Measurements from ENCODE around the gene CCRL2. TPM values are rescaled to one million over a fixed set of nuclear protein-coding genes. Genes with fewer than 3 reads are reported as not detected.

CCRL2 gene
- total and polyA plus RNA-seq, 9 of the 15 experiments (the other 6 are each of a cell fraction or from before 2014, with no cell fraction given): 3.4 to 5.7 (median 4.0) TPM

DNA sequence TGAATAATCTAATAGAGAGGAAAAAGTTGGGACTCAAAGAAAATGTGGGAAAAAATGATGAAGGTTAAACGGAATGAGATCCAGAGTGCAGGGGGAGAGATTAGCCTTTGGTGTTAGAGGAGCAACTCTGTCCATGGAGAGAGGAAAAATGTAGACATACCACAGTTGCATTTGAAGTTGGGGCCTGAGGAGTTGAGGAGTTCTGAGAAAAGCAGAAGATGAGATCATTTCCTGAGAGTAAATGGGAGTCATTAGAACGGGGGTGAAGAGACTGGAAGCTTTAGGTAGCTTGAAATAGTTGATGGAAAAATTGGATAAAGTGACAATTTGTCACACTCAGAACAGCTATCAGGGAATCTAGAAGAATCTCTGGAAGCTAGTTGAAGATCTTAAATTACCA, 7.5 kb upstream of the CCRL2 start (continued):
- TF ChIP-seq, protein P1, sequence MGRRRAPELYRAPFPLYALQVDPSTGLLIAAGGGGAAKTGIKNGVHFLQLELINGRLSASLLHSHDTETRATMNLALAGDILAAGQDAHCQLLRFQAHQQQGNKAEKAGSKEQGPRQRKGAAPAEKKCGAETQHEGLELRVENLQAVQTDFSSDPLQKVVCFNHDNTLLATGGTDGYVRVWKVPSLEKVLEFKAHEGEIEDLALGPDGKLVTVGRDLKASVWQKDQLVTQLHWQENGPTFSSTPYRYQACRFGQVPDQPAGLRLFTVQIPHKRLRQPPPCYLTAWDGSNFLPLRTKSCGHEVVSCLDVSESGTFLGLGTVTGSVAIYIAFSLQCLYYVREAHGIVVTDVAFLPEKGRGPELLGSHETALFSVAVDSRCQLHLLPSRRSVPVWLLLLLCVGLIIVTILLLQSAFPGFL (CRISPR knock-in tag; IDR thresholded peaks at IDR 0.05): no peak
- TF ChIP-seq, protein P2, sequence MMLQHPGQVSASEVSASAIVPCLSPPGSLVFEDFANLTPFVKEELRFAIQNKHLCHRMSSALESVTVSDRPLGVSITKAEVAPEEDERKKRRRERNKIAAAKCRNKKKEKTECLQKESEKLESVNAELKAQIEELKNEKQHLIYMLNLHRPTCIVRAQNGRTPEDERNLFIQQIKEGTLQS (IDR thresholded peaks at IDR 0.05): peak; percentile 75
- TF ChIP-seq, protein P2 (CRISPR knock-in tag; conservative IDR thresholded peaks at IDR 0.05): no peak
- TF ChIP-seq CBX8 (IDR thresholded peaks at IDR 0.05; ENCODE audit: borderline replicate concordance, extremely low read depth, low read depth, low read length, poor library complexity, severe bottlenecking) (no peak), CXXC5 (CRISPR knock-in tag; IDR thresholded peaks at IDR 0.05) (no peak), ETV1 (tag; conservative IDR thresholded peaks at IDR 0.05; ENCODE audit: low read depth) (peak; percentile 76), KLF6 (CRISPR knock-in tag; IDR thresholded peaks at IDR 0.05; ENCODE audit: borderline replicate concordance) (no peak), RAD21 (CRISPR knock-in tag; conservative IDR thresholded peaks at IDR 0.05 in 1 of 2, IDR thresholded peaks at IDR 0.05 in 1 of 2) (no peak), ZNF354B (CRISPR knock-in tag; IDR thresholded peaks at IDR 0.05) (no peak), GTF2A2 (tag; IDR thresholded peaks at IDR 0.05) (no peak), POU5F1 (IDR thresholded peaks at IDR 0.05; ENCODE audit: borderline replicate concordance, low read depth, low read length, partially characterized antibody) (no peak), HMGN3 (IDR thresholded peaks at IDR 0.05; ENCODE audit: borderline replicate concordance, extremely low read depth, insufficient read length, low read depth, low read length) (no peak), NFYB (IDR thresholded peaks at IDR 0.05; ENCODE audit: extremely low read depth, insufficient read length) (no peak), KLF1 (tag; IDR thresholded peaks at IDR 0.05) (no peak)
- TF ChIP-seq, protein P3, sequence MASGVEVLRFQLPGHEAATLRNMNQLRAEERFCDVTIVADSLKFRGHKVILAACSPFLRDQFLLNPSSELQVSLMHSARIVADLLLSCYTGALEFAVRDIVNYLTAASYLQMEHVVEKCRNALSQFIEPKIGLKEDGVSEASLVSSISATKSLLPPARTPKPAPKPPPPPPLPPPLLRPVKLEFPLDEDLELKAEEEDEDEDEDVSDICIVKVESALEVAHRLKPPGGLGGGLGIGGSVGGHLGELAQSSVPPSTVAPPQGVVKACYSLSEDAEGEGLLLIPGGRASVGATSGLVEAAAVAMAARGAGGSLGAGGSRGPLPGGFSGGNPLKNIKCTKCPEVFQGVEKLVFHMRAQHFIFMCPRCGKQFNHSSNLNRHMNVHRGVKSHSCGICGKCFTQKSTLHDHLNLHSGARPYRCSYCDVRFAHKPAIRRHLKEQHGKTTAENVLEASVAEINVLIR (CRISPR knock-in tag; IDR thresholded peaks at IDR 0.05): no peak
